H1 (cell line): ENCODE data around the gene JMJD1C. TPM values are rescaled to one million over a fixed set of nuclear protein-coding genes. Genes with fewer than 3 reads are reported as not detected.

Source experiments
- GTF2F1 ChIP-seq: IDR thresholded peaks from 2 replicates; pipeline ENCODE4 v1.6.1; 2012; ENCODE audit warnings: low read depth, low read length, improper control_type of control experiment, borderline replicate concordance
- polyA plus RNA-seq, 7 experiments: library from polyadenylated mRNA; depleted of rRNA in 3 of 7; stranded (reverse) in 5 of 7; unstranded in 2 of 7; fragments of >200 nt in 5 of 7; fragments of 200-250 nt in 2 of 7; gene quantifications; 1 replicate in 5 of 7; 2 replicates in 1 of 7; 4 replicates in 1 of 7; pipeline versions ENCODE4 v1.2.1 to v1.2.3, GENCODE V29; 2011 to 2013; ENCODE audit warnings: missing spikeins in 2 of 7, mixed read lengths in 2 of 7
- total RNA-seq: library from RNA; stranded (reverse); fragmentation: NEBNext Ultra II Directional; extraction: Animal tissue kit (Norgen Biotek cat#: 25700); gene quantifications from 2 replicates; pipeline ENCODE4 v1.2.1, GENCODE V29; 2021

The JMJD1C gene
- total and polyA plus RNA-seq, 2 of the 8 experiments (the other 6 are each of a cell fraction or from before 2014, with no cell fraction given): 54.5 to 210 TPM

- TF ChIP-seq GTF2F1: no peak
These were observed 13.3 kb downstream of the JMJD1C start (continued) for GRCh38 chr10:63452524-63452923.
